Breast epithelium (tissue), 4 donors: ENCODE results near the gene FXYD3. TPM values are rescaled to one million over a fixed set of nuclear protein-coding genes. Genes with fewer than 3 reads are reported as not detected.

Source experiments
- DNase-seq, 2 donors: peaks; one replicate each; pipeline ENCODE4 v3.0.0-alpha.2; 2019; ENCODE audit warnings: low spot score in 2 of 2
- H3K27ac ChIP-seq, 2 donors: fragments of 200-600 bp; sonication (generic) in 1 of 2; one replicate each; pipeline ENCODE4 v1.5.1; 2016 to 2019; ENCODE audit warnings: mild to moderate bottlenecking in 1 of 2
- H3K27me3 ChIP-seq, 2 donors: fragments of 200-600 bp; sonication (generic) in 1 of 2; one replicate each; pipeline versions ENCODE4 v1.5.1 to v1.6.0; 2017 to 2019; ENCODE audit warnings: control low read depth in 1 of 2, mild to moderate bottlenecking in 1 of 2
- H3K36me3 ChIP-seq: fragments of 200-600 bp; one replicate; pipeline ENCODE4 v1.5.1; 2019
- H3K4me1 ChIP-seq, 2 donors: fragments of 200-600 bp; sonication (generic); one replicate each; pipeline ENCODE4 v1.5.1; 2016 to 2019; ENCODE audit warnings: control low read depth in 1 of 2
- H3K4me3 ChIP-seq, 3 donors: fragments of 200-600 bp; sonication (generic); 1 replicate in 2 of 3; 2 replicates in 1 of 3; pipeline ENCODE4 v1.5.1; 2016 to 2019; ENCODE audit warnings: mild to moderate bottlenecking in 3 of 3, moderate library complexity in 2 of 3
- H3K9me3 ChIP-seq, 2 donors: fragments of 200-600 bp; sonication (generic) in 1 of 2; one replicate each; pipeline ENCODE4 v1.5.1; 2016 to 2019; ENCODE audit warnings: control low read depth in 1 of 2
- POLR2A ChIP-seq: fragments of 450-650 bp; IDR thresholded peaks from one replicate; pipeline ENCODE4 v1.6.1; 2016; ENCODE audit warnings: antibody characterized with exemption, mild to moderate bottlenecking, moderate library complexity
- POLR2AphosphoS5 ChIP-seq, 3 donors: sonication (generic); formaldehyde crosslinking; IDR thresholded peaks; one replicate each; pipeline ENCODE4 v1.6.1; 2017; ENCODE audit warnings: antibody characterized with exemption in 3 of 3
- intact Hi-C: fragments of 100-400 bp; cut with DNase I; formaldehyde crosslinking; loops from one replicate; pipeline ENCODE4 v1.15.1; 2023; ENCODE audit warnings: low total_unique reads
- total RNA-seq, 3 donors: library from RNA; depleted of rRNA; stranded (reverse); fragments of >200 nt; gene quantifications; one replicate each; pipeline ENCODE4 v1.1.0, GENCODE V29; 2016
- TF ChIP-seq, protein P1 (sequence below), 3 donors: fragments of 450-650 bp; IDR thresholded peaks; one replicate each; pipeline ENCODE4 v1.5.1; 2016 to 2017; ENCODE audit warnings: antibody characterized with exemption in 3 of 3, mild to moderate bottlenecking in 3 of 3, moderate library complexity in 3 of 3

The FXYD3 gene
- total RNA-seq, 3 donors from 2014 or later = 135 to 318 TPM; not detected in 1

GRCh38 chr19:35104361-35104760 is 11.3 kb upstream of the FXYD3 start:
- Histone ChIP-seq H3K4me3 (no peak overlapping the region), H3K9me3 (no peaks in the 10 kb centered on the region), H3K36me3 (no peaks in the 10 kb centered on the region), H3K4me1 (peaks cover 2 to 13% of the 10 kb centered on the region in 2 donors), H3K27me3 (no peaks in the 10 kb centered on the region), H3K27ac (no peak overlapping the region)
- no peak for TF ChIP-seq POLR2A
- TF ChIP-seq, protein P1, sequence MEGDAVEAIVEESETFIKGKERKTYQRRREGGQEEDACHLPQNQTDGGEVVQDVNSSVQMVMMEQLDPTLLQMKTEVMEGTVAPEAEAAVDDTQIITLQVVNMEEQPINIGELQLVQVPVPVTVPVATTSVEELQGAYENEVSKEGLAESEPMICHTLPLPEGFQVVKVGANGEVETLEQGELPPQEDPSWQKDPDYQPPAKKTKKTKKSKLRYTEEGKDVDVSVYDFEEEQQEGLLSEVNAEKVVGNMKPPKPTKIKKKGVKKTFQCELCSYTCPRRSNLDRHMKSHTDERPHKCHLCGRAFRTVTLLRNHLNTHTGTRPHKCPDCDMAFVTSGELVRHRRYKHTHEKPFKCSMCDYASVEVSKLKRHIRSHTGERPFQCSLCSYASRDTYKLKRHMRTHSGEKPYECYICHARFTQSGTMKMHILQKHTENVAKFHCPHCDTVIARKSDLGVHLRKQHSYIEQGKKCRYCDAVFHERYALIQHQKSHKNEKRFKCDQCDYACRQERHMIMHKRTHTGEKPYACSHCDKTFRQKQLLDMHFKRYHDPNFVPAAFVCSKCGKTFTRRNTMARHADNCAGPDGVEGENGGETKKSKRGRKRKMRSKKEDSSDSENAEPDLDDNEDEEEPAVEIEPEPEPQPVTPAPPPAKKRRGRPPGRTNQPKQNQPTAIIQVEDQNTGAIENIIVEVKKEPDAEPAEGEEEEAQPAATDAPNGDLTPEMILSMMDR (IDR thresholded peaks at IDR 0.05) = no peak
- TF ChIP-seq POLR2AphosphoS5 (IDR thresholded peaks at IDR 0.05) = no peak
- intact Hi-C loops = no loop called here
- no peak for DNase-seq

- intact Hi-C loops = no loop called here
- Histone ChIP-seq H3K27me3 (no peaks in the 10 kb centered on the region), H3K27ac (no peak overlapping the region), H3K9me3 (no peaks in the 10 kb centered on the region), H3K4me1 (peaks cover 2 to 13% of the 10 kb centered on the region in 2 donors), H3K36me3 (no peaks in the 10 kb centered on the region), H3K4me3 (no peak overlapping the region)
- no peak for DNase-seq
- no peak for TF ChIP-seq POLR2AphosphoS5 (IDR thresholded peaks at IDR 0.05)
Measured at GRCh38 chr19:35105047-35105410, 10.6 kb upstream of the FXYD3 start.

GRCh38 chr19:35105411-35106290 is 10.0 kb upstream of the FXYD3 start:
- Histone ChIP-seq H3K27me3 (no peaks in the 10 kb centered on the region), H3K27ac (peak overlapping the region; percentile 84 to 90), H3K4me3 (no peak overlapping the region), H3K36me3 (no peaks in the 10 kb centered on the region), H3K4me1 (peaks cover 2 to 15% of the 10 kb centered on the region in 2 donors), H3K9me3 (no peaks in the 10 kb centered on the region)
- intact Hi-C loops = no loop called here
- TF ChIP-seq POLR2AphosphoS5 (IDR thresholded peaks at IDR 0.05) (no peak), POLR2A (no peak)
- TF ChIP-seq, protein P1 (IDR thresholded peaks at IDR 0.05) = no peak
- no peak for DNase-seq

DNA sequence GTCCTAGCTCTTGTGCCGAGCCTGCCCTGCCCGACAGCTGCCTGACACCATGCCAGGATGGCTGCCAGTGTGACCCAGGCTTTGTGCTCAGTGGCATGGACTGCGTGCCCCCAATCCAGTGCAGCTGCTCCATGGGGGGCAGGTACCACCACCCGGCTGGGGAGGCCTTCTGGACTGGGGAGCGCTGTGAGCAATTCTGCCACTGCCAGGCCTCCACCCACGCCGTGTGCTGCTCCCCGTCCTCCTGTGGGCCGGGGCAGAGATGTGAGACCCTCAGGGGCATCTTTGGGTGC is 9.4 kb upstream of the FXYD3 start:
- H3K36me3 ChIP-seq = no peaks in the 10 kb centered on the region
- H3K4me3 ChIP-seq = no peak overlapping the region
- H3K4me1 ChIP-seq = peaks cover 2 to 18% of the 10 kb centered on the region in 2 donors
- no peak for DNase-seq
- no peaks in the 10 kb centered on the region for H3K9me3 ChIP-seq
- no peaks in the 10 kb centered on the region for H3K27me3 ChIP-seq
- H3K27ac ChIP-seq = peak overlapping the region; percentile 84 to 90
- TF ChIP-seq POLR2A = no peak
- intact Hi-C loops = no loop called here

GRCh38 chr19:35106898-35107541 is 8.6 kb upstream of the FXYD3 start:
- Histone ChIP-seq H3K4me3 (no peak overlapping the region), H3K27me3 (no peaks in the 10 kb centered on the region), H3K9me3 (no peaks in the 10 kb centered on the region), H3K4me1 (peaks cover 2 to 18% of the 10 kb centered on the region in 2 donors), H3K27ac (peak overlapping the region; percentile 84 to 90), H3K36me3 (no peaks in the 10 kb centered on the region)
- TF ChIP-seq POLR2A = no peak
- intact Hi-C loops = no loop called here
- no peak for DNase-seq

- TF ChIP-seq POLR2AphosphoS5 (IDR thresholded peaks at IDR 0.05) (peak in 1 of 3 donors; percentile 54), POLR2A (no peak)
- H3K4me1 ChIP-seq = peaks cover 2 to 18% of the 10 kb centered on the region in 2 donors
- H3K4me3 ChIP-seq = no peak overlapping the region
- no peaks in the 10 kb centered on the region for H3K36me3 ChIP-seq
- intact Hi-C loops = no loop called here
- no peaks in the 10 kb centered on the region for H3K27me3 ChIP-seq
- H3K27ac ChIP-seq = peak overlapping the region; percentile 84 to 90
- DNase-seq = peak; percentile 78 to 92
- H3K9me3 ChIP-seq = no peaks in the 10 kb centered on the region
Measured at GRCh38 chr19:35107545-35107944, 8.1 kb upstream of the FXYD3 start.

DNA sequence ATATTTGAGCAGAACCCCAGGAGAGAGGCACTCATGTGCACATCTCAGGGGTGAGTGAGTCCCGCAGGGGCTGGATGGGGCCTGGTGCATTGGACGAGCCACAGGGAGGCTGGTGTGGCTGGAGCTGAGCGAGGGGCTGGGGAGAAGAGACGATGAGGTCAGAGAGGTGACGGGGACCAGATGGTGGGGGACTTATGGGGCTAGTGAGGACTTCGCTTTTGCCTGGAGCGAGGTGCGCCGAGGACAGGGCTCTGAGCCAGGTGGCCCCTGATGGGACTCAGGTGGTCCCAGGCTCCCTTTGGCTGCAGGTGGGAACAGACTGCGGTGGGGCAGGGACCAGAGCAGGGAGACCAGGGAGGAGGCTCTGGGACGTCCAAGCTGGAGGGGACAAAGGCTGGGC is 6.9 kb upstream of the FXYD3 start:
- no peaks in the 10 kb centered on the region for H3K36me3 ChIP-seq
- no peaks in the 10 kb centered on the region for H3K9me3 ChIP-seq
- peak overlapping the region; percentile 80 to 90 for H3K27ac ChIP-seq
- DNase-seq = no peak
- intact Hi-C loops = no loop called here
- H3K27me3 ChIP-seq = no peaks in the 10 kb centered on the region
- peaks cover 2 to 18% of the 10 kb centered on the region in 2 donors for H3K4me1 ChIP-seq
- H3K4me3 ChIP-seq = no peak overlapping the region
- no peak for TF ChIP-seq POLR2AphosphoS5 (IDR thresholded peaks at IDR 0.05)
- TF ChIP-seq, protein P1 (IDR thresholded peaks at IDR 0.05) = no peak
- TF ChIP-seq POLR2A = no peak
